ENCODE results near the gene RAC3.

GRCh38 chr17:82070611-82071010, 39.1 kb downstream of the RAC3 start:
- TF ChIP-seq CTCF (conservative IDR thresholded peaks at IDR 0.05; ENCODE audit: low read length) (no peak), EZH2phosphoT487 (IDR thresholded peaks at IDR 0.05; ENCODE audit: borderline replicate concordance, low read depth, low read length) (no peak)

All from OCI-LY7 (cell line).